A549 (cell line): Measurements from ENCODE around the gene HAND1. TPM values are rescaled to one million over a fixed set of nuclear protein-coding genes. Genes with fewer than 3 reads are reported as not detected.

ENCODE experiments used
- ATAC-seq, 2 experiments: fragments of 200-7000 bp in 1 of 2; fragments of >200 bp in 1 of 2; cut with Nextera tagmentation in 1 of 2; cut with Tn5 transposase in 1 of 2; 3 replicates each; pipeline versions ENCODE4 v1.8.0 to v1.9.1; 2018 to 2020; ENCODE audit warnings: mild to moderate bottlenecking in 1 of 2, moderate library complexity in 1 of 2
- CTCF ChIA-PET: fragments of 300-600 bp; sonication (Branson Sonifier 250); formaldehyde crosslinking; extraction: SDS; loops from one replicate; lab custom pipeline; 2021; ENCODE audit warnings: antibody characterized with exemption, inconsistent platforms; lab: Yijun Ruan, JAX
- POLR2A ChIA-PET: fragments of 350-600 bp; formaldehyde crosslinking; extraction: SDS; loops from one replicate; lab custom pipeline; 2021; ENCODE audit warnings: antibody characterized with exemption, inconsistent platforms; lab: Yijun Ruan, JAX
- DNase-seq, 2 experiments: peaks; one replicate each; pipeline versions ENCODE4 v3.0.0 to v3.0.0-alpha.2; 2011 to 2016; ENCODE audit warnings: low read depth in 1 of 2, low spot score in 1 of 2
- FAIRE-seq: peaks from 2 replicates; lab custom pipeline; 2011; peaks lifted over from hg19 to GRCh38; lab: Jason Lieb, UNC
- H3K27ac ChIP-seq, 2 experiments: fragments of >200 bp; sonication (Bioruptor Twin); formaldehyde crosslinking; 3 replicates each; pipeline ENCODE4 v1.5.1; 2016 to 2017
- H3K4me1 ChIP-seq: fragments of >200 bp; sonication (Bioruptor Twin); formaldehyde crosslinking; 3 replicates; pipeline ENCODE4 v1.6.1; 2016
- H3K4me2 ChIP-seq: fragments of >200 bp; sonication (Bioruptor Twin); formaldehyde crosslinking; 3 replicates; pipeline ENCODE4 v1.6.1; 2016
- H3K4me3 ChIP-seq: fragments of >200 bp; sonication (Bioruptor Twin); formaldehyde crosslinking; 3 replicates; pipeline ENCODE4 v1.5.1; 2016
- H3K9me3 ChIP-seq: fragments of >200 bp; sonication (Bioruptor Twin); formaldehyde crosslinking; 3 replicates; pipeline ENCODE4 v1.6.1; 2016
- CBX2 ChIP-seq: fragments of 200-600 bp; sonication (generic); IDR thresholded peaks from 2 replicates; pipeline ENCODE4 v1.6.1; 2016; ENCODE audit warnings: low read depth, mild to moderate bottlenecking, borderline replicate concordance
- CEBPB ChIP-seq, 2 experiments: fragments of >200 bp in 1 of 2; sonication (Bioruptor Twin) in 1 of 2; formaldehyde crosslinking in 1 of 2; IDR thresholded peaks; 2 replicates each; pipeline ENCODE4 v1.6.1; 2012 to 2016
- CTCF ChIP-seq: fragments of >200 bp; sonication (Bioruptor Twin); formaldehyde crosslinking; IDR thresholded peaks from 3 replicates; pipeline ENCODE4 v1.5.1; 2016
- EHF ChIP-seq: fragments of 250-450 bp; sonication (Bioruptor Pico); IDR thresholded peaks from 2 replicates; pipeline ENCODE4 v1.5.0; 2020; ENCODE audit warnings: mild to moderate bottlenecking
- EP300 ChIP-seq, 2 experiments: fragments of >200 bp; sonication (Bioruptor Twin); formaldehyde crosslinking; IDR thresholded peaks; 2 replicates in 1 of 2; 3 replicates in 1 of 2; pipeline ENCODE4 v1.6.1; 2016 to 2017
- ESRRA ChIP-seq: fragments of 150-350 bp; IDR thresholded peaks from 2 replicates; pipeline ENCODE4 v1.6.1; 2014; ENCODE audit warnings: mild to moderate bottlenecking, low read length, borderline replicate concordance
- FOSB ChIP-seq: fragments of 250-450 bp; sonication (Bioruptor Pico); IDR thresholded peaks from 2 replicates; pipeline ENCODE4 v1.5.0; 2020; ENCODE audit warnings: mild to moderate bottlenecking, moderate library complexity
- GATA3 ChIP-seq: IDR thresholded peaks from 2 replicates; pipeline ENCODE4 v1.6.1; 2012; ENCODE audit warnings: borderline replicate concordance
- HEYL ChIP-seq: fragments of 250-450 bp; sonication (Bioruptor Pico); IDR thresholded peaks from 2 replicates; pipeline ENCODE4 v1.8.0; 2021; ENCODE audit warnings: mild to moderate bottlenecking, moderate library complexity
- HOXA7 ChIP-seq: fragments of 250-450 bp; sonication (Bioruptor Pico); IDR thresholded peaks from 2 replicates; pipeline ENCODE4 v1.5.0; 2020; ENCODE audit warnings: mild to moderate bottlenecking, moderate library complexity
- HOXB13 ChIP-seq: fragments of 250-450 bp; sonication (Bioruptor Pico); IDR thresholded peaks from 2 replicates; pipeline ENCODE4 v1.5.0; 2020; ENCODE audit warnings: low read depth, mild to moderate bottlenecking, moderate library complexity
- HOXB5 ChIP-seq: fragments of 250-450 bp; sonication (Bioruptor Pico); IDR thresholded peaks from 2 replicates; pipeline ENCODE4 v1.5.0; 2020; ENCODE audit warnings: mild to moderate bottlenecking, moderate library complexity
- JUN ChIP-seq, 2 experiments: fragments of >200 bp; sonication (Bioruptor Twin); formaldehyde crosslinking; IDR thresholded peaks; 2 replicates in 1 of 2; 3 replicates in 1 of 2; pipeline ENCODE4 v1.6.1; 2016 to 2017
- MAFK ChIP-seq: fragments of 450-650 bp; IDR thresholded peaks from 2 replicates; pipeline ENCODE4 v1.6.1; 2014; ENCODE audit not compliant: partially characterized antibody
- MAZ ChIP-seq: fragments of 150-350 bp; IDR thresholded peaks from 2 replicates; pipeline ENCODE4 v1.6.1; 2014; ENCODE audit warnings: antibody characterized with exemption, low read depth, low read length, borderline replicate concordance
- MYC ChIP-seq: IDR thresholded peaks from 2 replicates; pipeline ENCODE4 v1.6.1; 2012; ENCODE audit warnings: mild to moderate bottlenecking, inconsistent platforms, low read length, improper control_type of control experiment, borderline replicate concordance
- RAD21 ChIP-seq, 2 experiments: fragments of >200 bp in 1 of 2; sonication (Bioruptor Twin) in 1 of 2; formaldehyde crosslinking in 1 of 2; IDR thresholded peaks in 1 of 2; conservative IDR thresholded peaks in 1 of 2; 2 replicates in 1 of 2; 3 replicates in 1 of 2; pipeline ENCODE4 v1.6.1; 2012 to 2018; ENCODE audit warnings: inconsistent platforms in 1 of 2
- REST ChIP-seq: fragments of 200-600 bp; sonication (generic); IDR thresholded peaks from 2 replicates; pipeline ENCODE4 v1.6.1; 2016; ENCODE audit warnings: antibody characterized with exemption, mild to moderate bottlenecking, moderate library complexity
- SMC3 ChIP-seq: fragments of >200 bp; sonication (Bioruptor Twin); formaldehyde crosslinking; IDR thresholded peaks from 3 replicates; pipeline ENCODE4 v1.6.1; 2018; ENCODE audit warnings: inconsistent platforms
- SREBF2 ChIP-seq: fragments of 450-650 bp; IDR thresholded peaks from 2 replicates; pipeline ENCODE4 v1.6.1; 2014; ENCODE audit warnings: mild to moderate bottlenecking, moderate library complexity
- TFCP2L1 ChIP-seq: fragments of 250-450 bp; sonication (Bioruptor Pico); IDR thresholded peaks from 2 replicates; pipeline ENCODE4 v1.5.0; 2021; ENCODE audit warnings: mild to moderate bottlenecking
- WGBS: methylation state at CpG from one replicate; pipeline ENCODE4 v1.1.6; 2017; ENCODE audit errors: missing lambda C conversion rate; 5-methylcytosine and 5-hydroxymethylcytosine counted together
- polyA plus RNA-seq, 4 experiments: library from polyadenylated mRNA; depleted of rRNA in 3 of 4; stranded (reverse); fragments of >200 nt; fragmentation: RNase III in 1 of 4; extraction: RNeasy Plus Mini Kit Qiagen cat#74134 plus additional on column Dnase treatment in 1 of 4; gene quantifications; 2 replicates in 3 of 4; 3 replicates in 1 of 4; pipeline ENCODE4 v1.2.3, GENCODE V29; 2011 to 2017
- TF ChIP-seq, protein P1 (sequence below): fragments of 250-450 bp; sonication (Bioruptor Pico); IDR thresholded peaks from 2 replicates; pipeline ENCODE4 v1.5.0; 2020; ENCODE audit warnings: low read depth, mild to moderate bottlenecking, moderate library complexity
- TF ChIP-seq, protein P2 (sequence below): fragments of >200 bp; sonication (Bioruptor Twin); formaldehyde crosslinking; IDR thresholded peaks from 3 replicates; pipeline ENCODE4 v1.6.1; 2016

The HAND1 gene
- polyA plus RNA-seq, 2 of the 4 experiments (the other 2 are of a cell fraction) = 0.04 TPM; not detected in 1

GRCh38 chr5:154524859-154525258 is 46.8 kb upstream of the HAND1 start:
- TF ChIP-seq SREBF2 (no peak), RAD21 (conservative IDR thresholded peaks at IDR 0.05 in 1 of 2, IDR thresholded peaks at IDR 0.05 in 1 of 2) (no peak), MAFK (no peak), HOXB5 (CRISPR knock-in tag) (no peak), HEYL (CRISPR knock-in tag) (no peak)
- H3K27ac ChIP-seq = no peak overlapping the region
- 62% methylated on average over 2 of the region's 2 CpGs for WGBS
- peak overlapping the region; percentile 28; the same call in 1 of the 3 replicates for H3K4me2 ChIP-seq
- ATAC-seq (no peak), FAIRE-seq (no peak), DNase-seq (no peak)
- POLR2A ChIA-PET = no interaction called here
- CTCF ChIA-PET = interaction anchor here (0.6 to 2.8 kb wide), 8 partner anchors 13 to 126 kb away, joined by 3 to 11 read pairs (median 4); no protein-coding TSS in a partner anchor
- no peak overlapping the region for H3K4me3 ChIP-seq
- peaks cover 25% of the 10 kb centered on the region for H3K4me1 ChIP-seq
- no peaks in the 10 kb centered on the region for H3K9me3 ChIP-seq

- H3K4me1 ChIP-seq = peaks cover 32% of the 10 kb centered on the region
- no peak overlapping the region for H3K4me2 ChIP-seq
- H3K9me3 ChIP-seq = no peaks in the 10 kb centered on the region
- POLR2A ChIA-PET = no interaction called here
- 83% methylated on average over 4 of the region's 4 CpGs for WGBS
- TF ChIP-seq TFCP2L1 = no peak
- no peak for TF ChIP-seq MYC
- TF ChIP-seq CEBPB (IDR thresholded peaks at IDR 0.05) = no peak
- no peak for TF ChIP-seq HOXB5 (CRISPR knock-in tag)
- no peak overlapping the region for H3K27ac ChIP-seq
- no peak overlapping the region for H3K4me3 ChIP-seq
- DNase-seq (no peak), FAIRE-seq (no peak), ATAC-seq (no peak)
- CTCF ChIA-PET = interaction anchor here (0.6 to 2.8 kb wide), 9 partner anchors 12 to 208 kb away, joined by 3 to 11 read pairs (median 4); no protein-coding TSS in a partner anchor
Observed at GRCh38 chr5:154524181-154524580, 46.2 kb upstream of the HAND1 start.

DNA sequence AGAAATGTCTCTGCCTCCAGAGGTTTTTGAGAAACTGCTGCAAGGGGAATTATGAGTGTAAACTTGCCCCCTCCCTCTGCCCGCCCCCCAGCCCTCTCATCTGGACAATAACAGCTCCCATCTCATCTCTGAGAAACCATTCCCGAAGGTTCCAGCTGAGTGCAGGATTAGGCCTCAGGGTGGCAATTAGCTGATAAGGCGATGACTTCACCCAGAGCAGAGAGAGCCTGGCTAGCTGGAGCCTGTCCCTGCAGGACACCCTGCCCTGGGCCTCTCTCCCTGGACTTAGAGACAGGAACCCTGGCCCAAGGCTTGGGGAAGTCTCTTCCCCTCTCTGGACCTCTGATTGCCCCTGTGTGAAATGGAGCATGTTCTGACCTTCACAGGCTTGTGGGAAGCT is 45.7 kb upstream of the HAND1 start:
- ChIA-PET CTCF (interaction anchor here (0.7 to 2.8 kb wide), 5 partner anchors 12 to 127 kb away, joined by 3 to 11 read pairs (median 10); no protein-coding TSS in a partner anchor), POLR2A (no interaction called here)
- Histone ChIP-seq H3K4me3 (no peak overlapping the region), H3K27ac (no peak overlapping the region), H3K9me3 (no peaks in the 10 kb centered on the region), H3K4me2 (no peak overlapping the region), H3K4me1 (peaks cover 36% of the 10 kb centered on the region)
- ATAC-seq (no peak), DNase-seq (no peak), FAIRE-seq (no peak)
- TF ChIP-seq EHF (CRISPR knock-in tag) (no peak), HEYL (CRISPR knock-in tag) (no peak), GATA3 (no peak), ESRRA (no peak), REST (no peak), SMC3 (no peak), HOXA7 (CRISPR knock-in tag) (no peak), MYC (no peak), JUN (IDR thresholded peaks at IDR 0.05) (no peak), HOXB13 (CRISPR knock-in tag) (no peak), MAZ (no peak), EP300 (IDR thresholded peaks at IDR 0.05) (no peak), CTCF (no peak), FOSB (CRISPR knock-in tag) (no peak), CBX2 (no peak)
- TF ChIP-seq, protein P1, sequence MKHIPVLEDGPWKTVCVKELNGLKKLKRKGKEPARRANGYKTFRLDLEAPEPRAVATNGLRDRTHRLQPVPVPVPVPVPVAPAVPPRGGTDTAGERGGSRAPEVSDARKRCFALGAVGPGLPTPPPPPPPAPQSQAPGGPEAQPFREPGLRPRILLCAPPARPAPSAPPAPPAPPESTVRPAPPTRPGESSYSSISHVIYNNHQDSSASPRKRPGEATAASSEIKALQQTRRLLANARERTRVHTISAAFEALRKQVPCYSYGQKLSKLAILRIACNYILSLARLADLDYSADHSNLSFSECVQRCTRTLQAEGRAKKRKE (CRISPR knock-in tag) = no peak
- TF ChIP-seq, protein P2, sequence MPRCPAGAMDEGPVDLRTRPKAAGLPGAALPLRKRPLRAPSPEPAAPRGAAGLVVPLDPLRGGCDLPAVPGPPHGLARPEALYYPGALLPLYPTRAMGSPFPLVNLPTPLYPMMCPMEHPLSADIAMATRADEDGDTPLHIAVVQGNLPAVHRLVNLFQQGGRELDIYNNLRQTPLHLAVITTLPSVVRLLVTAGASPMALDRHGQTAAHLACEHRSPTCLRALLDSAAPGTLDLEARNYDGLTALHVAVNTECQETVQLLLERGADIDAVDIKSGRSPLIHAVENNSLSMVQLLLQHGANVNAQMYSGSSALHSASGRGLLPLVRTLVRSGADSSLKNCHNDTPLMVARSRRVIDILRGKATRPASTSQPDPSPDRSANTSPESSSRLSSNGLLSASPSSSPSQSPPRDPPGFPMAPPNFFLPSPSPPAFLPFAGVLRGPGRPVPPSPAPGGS = no peak
- 68% methylated on average over 3 of the region's 3 CpGs for WGBS
